ENCODE results near the gene ZP3.
"Not testable (repeated sequence)": the region's sequence is repeated elsewhere in the genome, so short reads cannot be mapped to it uniquely, and the experiment has no call there.

Gene ZP3

GRCh38 chr7:76471556-76472221, 46.9 kb downstream of the ZP3 start:
- not testable (repeated sequence) for H3K9me3 ChIP-seq (ENCODE audit: control insufficient read depth, low read length); H3K4me1 ChIP-seq (ENCODE audit: control insufficient read depth, insufficient read depth, low read length, poor library complexity, severe bottlenecking); H3K4me3 ChIP-seq (ENCODE audit: extremely low read depth, insufficient read depth, low read length, poor library complexity, severe bottlenecking); H3K27ac ChIP-seq (ENCODE audit: low read depth, low read length, severe bottlenecking)
- H3K36me3 ChIP-seq (ENCODE audit: control insufficient read depth, insufficient read depth, low read length), result peaks cover 11% of the 10 kb centered on the region
- WGBS, 2 experiments (ENCODE audit: insufficient coverage in 2 of 2), result 85 to 90% methylated on average over 5 to 7 of the region's 10 CpGs

GRCh38 chr7:76473097-76473496, 48.3 kb downstream of the ZP3 start:
- no CpG with 5 or more reads among the region's 6 CpGs for WGBS, 2 experiments (ENCODE audit: insufficient coverage in 2 of 2)
- not testable (repeated sequence) for H3K36me3 ChIP-seq (ENCODE audit: control insufficient read depth, insufficient read depth, low read length); H3K4me3 ChIP-seq (ENCODE audit: extremely low read depth, insufficient read depth, low read length, poor library complexity, severe bottlenecking); H3K4me1 ChIP-seq (ENCODE audit: control insufficient read depth, insufficient read depth, low read length, poor library complexity, severe bottlenecking); H3K27ac ChIP-seq (ENCODE audit: low read depth, low read length, severe bottlenecking); H3K9me3 ChIP-seq (ENCODE audit: control insufficient read depth, low read length)

GRCh38 chr7:76476280-76476679, 51.5 kb downstream of the ZP3 start:
- not testable (repeated sequence) for H3K4me1 ChIP-seq (ENCODE audit: control insufficient read depth, insufficient read depth, low read length, poor library complexity, severe bottlenecking); H3K36me3 ChIP-seq (ENCODE audit: control insufficient read depth, insufficient read depth, low read length); H3K4me3 ChIP-seq (ENCODE audit: extremely low read depth, insufficient read depth, low read length, poor library complexity, severe bottlenecking); H3K9me3 ChIP-seq (ENCODE audit: control insufficient read depth, low read length); H3K27ac ChIP-seq (ENCODE audit: low read depth, low read length, severe bottlenecking)
- WGBS, 2 experiments (ENCODE audit: insufficient coverage in 2 of 2), result no CpG with 5 or more reads among the region's 11 CpGs

- H3K9me3 ChIP-seq (ENCODE audit: control insufficient read depth, low read length); H3K36me3 ChIP-seq (ENCODE audit: control insufficient read depth, insufficient read depth, low read length); H3K27ac ChIP-seq (ENCODE audit: low read depth, low read length, severe bottlenecking); H3K4me1 ChIP-seq (ENCODE audit: control insufficient read depth, insufficient read depth, low read length, poor library complexity, severe bottlenecking); H3K4me3 ChIP-seq (ENCODE audit: extremely low read depth, insufficient read depth, low read length, poor library complexity, severe bottlenecking): not testable (repeated sequence)
- WGBS, 2 experiments (ENCODE audit: insufficient coverage in 2 of 2), result 94 to 100% methylated on average over 3 of the region's 24 CpGs
Observed at GRCh38 chr7:76476742-76477474, 52.2 kb downstream of the ZP3 start.

- not testable (repeated sequence) for H3K9me3 ChIP-seq (ENCODE audit: control insufficient read depth, low read length); H3K4me1 ChIP-seq (ENCODE audit: control insufficient read depth, insufficient read depth, low read length, poor library complexity, severe bottlenecking); H3K27ac ChIP-seq (ENCODE audit: low read depth, low read length, severe bottlenecking); H3K36me3 ChIP-seq (ENCODE audit: control insufficient read depth, insufficient read depth, low read length); H3K4me3 ChIP-seq (ENCODE audit: extremely low read depth, insufficient read depth, low read length, poor library complexity, severe bottlenecking)
- WGBS, 2 experiments (ENCODE audit: insufficient coverage in 2 of 2), result 80 to 82% methylated on average over 2 to 3 of the region's 11 CpGs
Observed at GRCh38 chr7:76479628-76480027, 54.9 kb downstream of the ZP3 start.

- H3K27ac ChIP-seq (ENCODE audit: low read depth, low read length, severe bottlenecking); H3K4me1 ChIP-seq (ENCODE audit: control insufficient read depth, insufficient read depth, low read length, poor library complexity, severe bottlenecking); H3K36me3 ChIP-seq (ENCODE audit: control insufficient read depth, insufficient read depth, low read length); H3K9me3 ChIP-seq (ENCODE audit: control insufficient read depth, low read length); H3K4me3 ChIP-seq (ENCODE audit: extremely low read depth, insufficient read depth, low read length, poor library complexity, severe bottlenecking): not testable (repeated sequence)
- 89 to 90% methylated on average over 13 to 16 of the region's 29 CpGs for WGBS, 2 experiments (ENCODE audit: insufficient coverage in 2 of 2)
Observed at GRCh38 chr7:76480403-76481253, 55.9 kb downstream of the ZP3 start.

GRCh38 chr7:76482660-76483059, 57.9 kb downstream of the ZP3 start:
- H3K27ac ChIP-seq (ENCODE audit: low read depth, low read length, severe bottlenecking); H3K4me3 ChIP-seq (ENCODE audit: extremely low read depth, insufficient read depth, low read length, poor library complexity, severe bottlenecking); H3K9me3 ChIP-seq (ENCODE audit: control insufficient read depth, low read length); H3K36me3 ChIP-seq (ENCODE audit: control insufficient read depth, insufficient read depth, low read length); H3K4me1 ChIP-seq (ENCODE audit: control insufficient read depth, insufficient read depth, low read length, poor library complexity, severe bottlenecking): not testable (repeated sequence)
- 96 to 97% methylated on average over 13 to 23 of the region's 24 CpGs for WGBS, 2 experiments (ENCODE audit: insufficient coverage in 2 of 2)

GRCh38 chr7:76483081-76483480, 58.3 kb downstream of the ZP3 start:
- not testable (repeated sequence) for H3K9me3 ChIP-seq (ENCODE audit: control insufficient read depth, low read length); H3K4me1 ChIP-seq (ENCODE audit: control insufficient read depth, insufficient read depth, low read length, poor library complexity, severe bottlenecking); H3K27ac ChIP-seq (ENCODE audit: low read depth, low read length, severe bottlenecking); H3K36me3 ChIP-seq (ENCODE audit: control insufficient read depth, insufficient read depth, low read length); H3K4me3 ChIP-seq (ENCODE audit: extremely low read depth, insufficient read depth, low read length, poor library complexity, severe bottlenecking)
- 96 to 100% methylated on average over 2 to 4 of the region's 17 CpGs for WGBS, 2 experiments (ENCODE audit: insufficient coverage in 2 of 2)

- H3K27ac ChIP-seq (ENCODE audit: low read depth, low read length, severe bottlenecking), result not testable (repeated sequence)
- 94 to 100% methylated on average over 2 to 6 of the region's 12 CpGs for WGBS, 2 experiments (ENCODE audit: insufficient coverage in 2 of 2)
Observed at GRCh38 chr7:76484456-76484855, 59.7 kb downstream of the ZP3 start.

GRCh38 chr7:76485822-76486610, 61.3 kb downstream of the ZP3 start:
- not testable (repeated sequence) for H3K4me1 ChIP-seq (ENCODE audit: control insufficient read depth, insufficient read depth, low read length, poor library complexity, severe bottlenecking); H3K27ac ChIP-seq (ENCODE audit: low read depth, low read length, severe bottlenecking); H3K9me3 ChIP-seq (ENCODE audit: control insufficient read depth, low read length); H3K36me3 ChIP-seq (ENCODE audit: control insufficient read depth, insufficient read depth, low read length); H3K4me3 ChIP-seq (ENCODE audit: extremely low read depth, insufficient read depth, low read length, poor library complexity, severe bottlenecking)
- no CpG with 5 or more reads among the region's 20 CpGs for WGBS, 2 experiments (ENCODE audit: insufficient coverage in 2 of 2)

More at GRCh38 chr7:76484456-76484855, 59.7 kb downstream of the ZP3 start:
- not testable (repeated sequence) for H3K36me3 ChIP-seq (ENCODE audit: control insufficient read depth, insufficient read depth, low read length); H3K9me3 ChIP-seq (ENCODE audit: control insufficient read depth, low read length); H3K4me1 ChIP-seq (ENCODE audit: control insufficient read depth, insufficient read depth, low read length, poor library complexity, severe bottlenecking); H3K4me3 ChIP-seq (ENCODE audit: extremely low read depth, insufficient read depth, low read length, poor library complexity, severe bottlenecking)
